GM08714 (cell line): ENCODE results near the gene LAMA5.

Experiments
- H3K4me3 ChIP-seq: fragments of 200-500 bp; sonication (Bioruptor generic); 2 replicates; pipeline ENCODE4 v1.5.1; 2014; ENCODE audit warnings: mild to moderate bottlenecking, low read length, inconsistent platforms
- ZNF274 ChIP-seq: IDR thresholded peaks from 2 replicates; pipeline ENCODE4 v1.6.1; 2012; ENCODE audit warnings: mild to moderate bottlenecking, low read depth, low read length

LAMA5 gene

DNA sequence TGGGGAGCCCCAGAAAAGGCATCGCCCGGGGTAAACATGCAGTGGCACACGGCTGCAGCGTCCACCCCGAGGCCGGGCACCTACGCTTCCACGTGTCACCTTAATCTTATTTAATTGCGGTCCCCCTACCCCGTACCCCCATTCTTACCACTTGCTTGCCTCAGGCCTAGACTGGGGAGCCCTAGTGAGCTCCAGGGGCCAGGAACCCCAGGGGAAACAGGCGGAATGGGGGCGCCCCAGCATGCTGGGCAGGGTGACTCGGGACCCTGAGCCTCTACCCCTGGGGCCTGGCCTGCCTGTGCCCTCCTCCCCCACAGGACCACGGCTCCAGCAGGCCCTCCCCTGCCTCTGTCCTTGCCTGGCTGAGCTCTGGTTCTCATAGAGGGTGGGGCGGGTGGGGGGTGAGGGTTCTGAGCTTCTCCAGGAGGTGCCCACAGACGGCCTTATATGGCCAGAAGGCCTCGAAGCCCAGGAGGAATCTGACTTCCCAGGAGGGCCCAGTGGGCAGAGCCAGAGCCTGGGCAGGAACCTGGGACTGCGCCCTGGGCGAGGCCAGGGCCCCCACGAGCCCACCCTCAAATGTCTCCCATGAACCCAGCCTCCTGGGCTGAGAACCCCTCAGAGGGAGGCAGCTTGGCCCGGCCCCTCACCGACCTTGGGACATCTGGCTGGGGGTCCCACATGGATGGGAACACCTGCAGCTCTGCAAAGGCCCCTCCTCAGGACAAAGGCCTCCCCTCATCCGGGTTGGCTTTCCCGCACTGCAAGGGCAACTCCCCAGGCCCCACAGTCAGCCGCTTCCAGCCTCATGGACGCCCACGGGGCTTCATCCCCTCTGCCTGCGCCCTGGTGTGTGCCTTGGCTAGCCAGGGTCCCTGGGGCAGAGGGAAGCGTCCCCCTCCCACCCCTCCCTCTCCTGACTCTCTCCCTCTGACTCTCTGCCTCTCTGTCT, 5.2 kb upstream of the LAMA5 start:
- TF ChIP-seq ZNF274, result no peak
- H3K4me3 ChIP-seq, result no peak overlapping the region

DNA sequence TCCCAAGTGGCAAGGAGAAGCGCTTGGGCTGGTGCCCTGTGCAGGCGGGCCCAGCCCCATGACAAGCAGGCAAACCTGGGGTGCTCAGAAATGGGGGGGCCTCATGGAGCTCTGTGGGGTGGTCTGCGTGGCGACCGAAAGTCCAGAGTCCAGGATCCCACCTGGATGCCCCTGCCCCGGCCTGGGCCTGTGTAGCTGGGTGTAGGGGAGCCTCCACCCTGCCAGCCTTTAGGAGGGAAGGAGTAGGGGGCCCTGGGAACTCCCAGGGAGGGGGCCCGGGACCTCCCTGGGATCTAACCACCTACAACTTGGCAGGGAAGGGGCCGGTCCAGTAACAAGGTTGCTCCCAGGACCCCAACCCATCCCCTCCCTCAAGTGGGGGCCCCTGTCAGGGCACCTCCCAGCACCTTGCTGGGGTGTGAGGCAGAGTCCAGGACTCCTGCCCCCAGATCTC, 4.5 kb upstream of the LAMA5 start:
- no peak for TF ChIP-seq ZNF274

DNA sequence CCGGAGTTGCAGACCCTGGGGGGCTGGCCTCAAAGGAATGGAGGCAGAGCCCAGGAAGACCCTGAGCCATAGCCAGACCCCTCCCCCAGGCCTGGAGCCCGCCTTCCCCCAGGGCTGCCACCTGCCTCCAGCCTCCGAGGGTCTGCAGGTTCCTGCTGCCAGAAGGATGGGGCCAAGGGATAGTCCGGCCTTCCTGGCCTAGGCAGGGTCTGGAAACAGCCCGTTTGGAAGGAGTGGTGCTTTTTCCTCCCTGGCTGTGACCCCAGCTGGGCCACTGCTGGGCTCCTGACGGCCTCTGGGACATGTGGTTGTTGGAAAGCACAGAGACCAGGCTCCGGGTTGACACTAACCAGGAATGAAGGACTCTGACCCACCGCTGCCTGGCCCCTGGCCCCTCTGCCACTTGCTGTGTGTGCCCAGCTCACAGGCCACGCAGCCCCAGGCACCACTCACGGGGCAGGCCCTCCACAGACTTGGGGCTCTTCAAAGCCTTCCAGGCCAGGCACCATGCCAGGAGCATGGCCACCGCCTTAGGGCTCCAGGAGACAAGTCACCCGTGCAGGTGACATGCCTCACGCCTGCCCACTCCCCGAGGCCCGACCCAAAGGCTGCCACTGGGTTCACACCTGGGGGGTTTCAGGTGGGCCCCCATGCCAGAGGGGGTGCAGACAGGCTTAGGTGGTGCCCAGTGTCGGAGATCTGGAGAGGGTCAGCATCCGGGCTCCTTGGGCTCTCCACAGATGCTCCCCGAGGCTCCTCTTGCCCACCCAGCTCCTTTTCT, 3.9 kb upstream of the LAMA5 start:
- no peak for TF ChIP-seq ZNF274
- no peak overlapping the region for H3K4me3 ChIP-seq

More for the DNA sequence above, 4.5 kb upstream of the LAMA5 start:
- no peak overlapping the region for H3K4me3 ChIP-seq

DNA sequence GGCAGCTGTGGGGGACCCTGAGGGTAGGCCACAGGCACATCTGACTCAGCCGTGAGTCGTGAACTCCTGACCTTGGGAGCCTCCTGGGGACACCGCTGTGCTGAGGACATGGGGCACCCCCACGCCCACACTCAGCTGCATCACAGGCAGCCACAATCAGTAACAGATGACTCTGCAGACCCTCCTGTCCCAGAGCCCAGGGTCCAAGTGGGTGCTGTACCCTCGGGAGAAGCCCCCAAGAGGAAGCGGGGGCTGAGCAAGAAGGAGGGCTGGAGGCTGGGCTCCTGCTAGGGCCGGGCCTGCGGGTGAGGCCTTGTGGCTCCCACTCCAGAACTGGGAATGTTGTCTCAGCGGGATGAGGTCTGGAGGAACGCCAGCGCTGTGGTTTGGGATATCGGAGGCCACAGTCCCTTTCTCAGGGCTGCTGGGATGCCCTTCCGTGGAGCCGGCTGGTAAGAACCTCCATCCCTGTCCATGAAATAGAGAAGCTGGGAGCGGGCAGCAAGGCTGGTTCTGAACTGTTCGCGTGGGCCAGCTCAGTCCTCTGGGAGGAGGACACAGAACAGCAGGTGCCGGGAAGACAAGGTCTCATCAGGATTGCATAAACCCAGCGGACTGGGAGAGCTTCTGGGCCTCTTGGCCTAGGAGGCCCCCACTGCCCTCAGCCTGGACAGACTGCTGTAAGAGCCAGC, 3.1 kb upstream of the LAMA5 start:
- no peak overlapping the region for H3K4me3 ChIP-seq
- TF ChIP-seq ZNF274, result no peak

DNA sequence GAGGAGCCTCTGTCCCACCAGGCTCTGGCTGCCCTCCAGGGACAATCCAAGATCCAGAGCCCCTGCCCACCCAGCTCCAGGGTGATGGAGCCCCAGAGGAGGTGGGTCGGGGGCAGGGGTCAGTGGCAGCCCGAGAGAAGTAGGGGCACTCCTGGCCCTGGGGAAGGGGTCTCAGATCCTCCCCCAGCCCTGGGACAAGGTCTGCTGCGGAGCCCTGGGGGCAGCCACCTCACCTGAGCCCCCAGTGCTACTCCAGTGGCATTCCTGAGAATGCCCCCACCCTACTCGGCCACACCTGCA, 2.7 kb upstream of the LAMA5 start:
- no peak overlapping the region for H3K4me3 ChIP-seq
- no peak for TF ChIP-seq ZNF274

DNA sequence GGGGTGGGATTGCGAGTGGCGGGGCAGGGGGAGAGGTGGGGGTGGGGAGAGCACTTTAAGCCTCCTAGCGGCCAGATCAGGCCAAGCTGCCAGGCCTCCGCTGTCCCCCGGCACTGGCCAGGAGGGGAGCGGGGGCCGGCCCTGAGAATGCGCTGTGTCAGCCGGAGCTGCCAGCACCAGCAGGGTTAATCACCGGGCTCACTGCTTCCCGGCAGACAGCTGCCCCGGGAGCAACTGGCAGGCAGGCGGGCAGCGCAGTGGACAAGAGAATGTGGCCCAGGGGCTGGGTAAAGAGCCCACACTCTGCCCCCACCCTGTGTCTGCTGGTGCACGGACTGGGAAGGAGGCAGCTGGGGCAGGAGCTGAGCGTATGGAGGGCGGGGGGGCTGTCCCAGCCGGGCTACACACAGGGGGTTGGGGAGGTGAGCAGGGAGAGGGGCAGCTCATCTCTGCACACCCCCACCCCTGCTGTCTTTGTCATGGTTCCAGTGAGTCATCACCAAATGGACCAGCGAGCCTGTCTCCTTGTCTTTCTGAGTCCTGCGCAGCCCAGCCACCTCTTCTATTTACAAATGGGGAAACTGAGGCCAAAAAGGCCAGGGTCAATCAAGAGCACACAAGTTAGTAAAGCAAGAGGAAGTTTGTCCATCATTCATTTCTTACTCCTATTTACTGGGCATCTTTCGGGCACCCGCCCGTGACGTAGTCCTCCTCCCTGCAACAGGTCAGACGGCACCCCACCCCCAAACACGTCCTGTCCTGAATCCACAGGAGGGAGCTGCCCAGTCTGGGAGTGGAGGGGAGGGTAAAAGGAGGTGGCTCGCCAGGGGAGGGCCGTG, 2.1 kb upstream of the LAMA5 start:
- no peak for TF ChIP-seq ZNF274

DNA sequence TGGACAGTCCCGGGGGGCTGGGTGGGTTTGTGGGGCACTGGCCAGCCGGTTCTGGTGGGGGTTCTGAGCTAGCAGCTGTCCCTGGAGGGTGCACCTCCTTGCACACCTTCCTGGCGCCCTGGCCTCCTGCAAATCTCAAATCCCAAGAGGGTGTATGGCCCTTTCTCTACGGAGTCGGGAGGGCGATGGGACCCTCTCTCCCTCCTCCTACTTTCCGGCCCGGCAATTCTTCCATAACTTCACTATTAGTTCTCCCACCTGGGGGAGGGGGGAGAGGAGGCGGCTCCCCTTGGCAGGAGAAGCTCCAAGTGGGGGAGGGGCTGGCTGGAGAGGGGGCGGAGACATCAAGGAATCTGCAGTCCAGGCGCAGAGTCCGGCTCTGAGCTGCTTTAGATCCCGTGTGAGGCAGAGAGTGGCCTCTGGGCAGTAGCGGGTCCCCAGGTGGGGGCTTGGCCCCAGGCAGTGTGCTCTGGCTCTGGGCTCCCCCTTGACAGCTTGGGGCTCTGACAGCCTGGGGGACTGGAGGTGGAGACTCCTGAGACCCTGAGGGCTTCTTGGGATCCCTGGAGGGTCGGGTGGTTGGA, 1.4 kb upstream of the LAMA5 start:
- no peak overlapping the region for H3K4me3 ChIP-seq
- no peak for TF ChIP-seq ZNF274

More for the DNA sequence above, 2.1 kb upstream of the LAMA5 start:
- no peak overlapping the region for H3K4me3 ChIP-seq

DNA sequence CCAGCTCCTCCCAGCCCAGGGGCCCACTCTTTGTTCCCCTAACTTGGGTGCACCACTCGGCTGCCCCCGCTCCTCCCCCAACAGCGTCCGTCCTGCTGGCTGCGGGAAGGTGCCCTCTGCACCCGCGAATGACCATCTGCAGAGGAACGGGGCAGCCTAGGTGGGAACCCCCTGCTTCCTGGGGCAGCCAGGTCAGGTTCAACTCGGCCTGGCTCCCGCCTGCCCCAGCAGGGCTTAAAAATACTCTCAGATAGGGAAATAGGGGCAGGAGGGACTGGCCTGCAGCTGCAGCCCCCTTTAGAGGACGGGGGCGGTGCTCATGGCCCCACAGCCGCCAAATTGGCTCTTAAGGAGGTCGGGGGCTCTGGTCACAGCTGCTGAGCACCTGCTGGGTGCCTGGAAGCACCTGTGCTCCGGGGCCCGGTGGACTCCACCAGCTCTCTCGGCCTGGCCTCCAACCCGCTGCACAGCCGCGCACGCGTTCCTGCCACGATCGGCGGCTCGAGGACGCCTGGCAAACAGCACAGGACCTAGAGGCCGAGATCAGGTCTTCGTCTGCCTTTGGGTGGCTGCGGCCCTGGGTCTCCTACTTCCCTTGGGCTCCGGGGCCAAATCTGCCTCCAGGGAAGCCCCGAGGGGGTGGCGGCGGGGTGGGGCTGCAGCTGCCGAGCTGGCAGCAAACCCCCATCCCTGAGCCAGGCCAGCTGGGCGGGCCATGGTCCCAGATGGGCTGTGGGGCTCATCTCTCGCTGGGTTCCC, 700 bp upstream of the LAMA5 start:
- TF ChIP-seq ZNF274, result no peak

DNA sequence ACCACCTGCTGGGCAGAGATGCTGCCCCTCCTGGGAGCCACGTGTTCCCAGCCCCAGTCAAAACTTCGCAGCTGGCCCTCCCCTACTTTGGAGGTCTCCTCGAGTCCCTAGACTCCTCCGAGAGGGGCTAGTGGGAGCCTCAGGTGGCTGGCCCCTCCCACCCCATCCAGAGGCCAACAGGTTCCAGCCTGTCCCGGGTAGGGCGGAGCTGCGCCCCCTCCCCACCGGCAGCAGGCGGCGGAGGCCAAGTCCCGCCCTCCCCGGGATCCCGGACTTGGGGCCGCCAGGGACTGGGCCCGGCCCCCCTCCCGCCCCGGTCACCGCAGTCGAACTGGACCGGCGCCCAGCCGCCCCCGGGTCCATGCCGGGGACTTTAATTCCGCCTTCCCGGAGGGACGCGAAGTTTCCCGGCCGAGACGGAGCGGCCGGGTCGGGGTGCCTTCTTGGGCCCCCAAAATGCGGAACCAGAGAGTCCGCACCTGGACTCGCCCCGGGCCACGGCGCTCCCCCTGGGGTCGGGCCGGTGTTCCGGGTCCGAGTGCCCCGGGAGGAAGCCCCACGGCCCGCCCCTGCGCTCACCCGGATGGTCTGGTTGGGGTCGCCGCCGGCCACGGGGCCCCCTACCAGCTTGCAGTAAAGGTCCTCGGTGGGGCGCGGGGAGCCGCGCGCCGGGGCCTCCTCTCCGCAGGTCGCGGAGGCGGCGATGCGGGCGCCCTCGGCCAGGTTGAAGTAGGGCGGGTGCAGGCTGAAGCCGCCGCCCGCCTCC, 559 bp downstream of the LAMA5 start:
- peak overlapping the region; percentile 52; the same call in 1 of the 2 replicates for H3K4me3 ChIP-seq
- no peak for TF ChIP-seq ZNF274

More for the DNA sequence above, 700 bp upstream of the LAMA5 start:
- no peak overlapping the region; the same call in 1 of the 2 replicates for H3K4me3 ChIP-seq

DNA sequence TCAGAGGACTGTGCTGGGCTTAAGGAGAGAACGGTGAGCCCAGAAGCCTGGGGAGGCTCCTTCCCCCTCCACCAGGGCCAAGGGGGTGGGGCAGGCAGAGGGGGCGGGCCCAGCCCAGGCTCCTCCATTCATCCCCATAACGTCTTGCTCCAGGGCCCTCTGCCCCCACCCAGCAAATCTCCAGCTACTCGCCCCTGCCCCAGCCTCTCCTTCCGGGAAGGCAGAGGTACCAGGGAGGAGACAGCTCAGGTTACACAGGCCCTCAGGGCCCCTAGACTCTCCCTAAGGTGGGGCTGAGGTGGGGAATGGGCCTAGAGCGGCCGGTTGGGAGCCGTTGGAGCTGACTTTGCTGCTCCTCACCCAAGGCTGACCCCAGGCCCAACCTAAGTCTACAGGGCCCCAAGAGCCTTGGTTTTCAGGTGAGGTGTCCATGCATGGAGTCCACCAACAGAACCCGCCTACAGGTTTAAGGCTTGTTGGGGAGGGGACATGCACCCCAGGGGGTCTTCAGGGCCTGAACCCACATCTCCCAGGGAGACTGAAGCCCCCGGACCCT, 1.2 kb downstream of the LAMA5 start:
- no peak for TF ChIP-seq ZNF274

DNA sequence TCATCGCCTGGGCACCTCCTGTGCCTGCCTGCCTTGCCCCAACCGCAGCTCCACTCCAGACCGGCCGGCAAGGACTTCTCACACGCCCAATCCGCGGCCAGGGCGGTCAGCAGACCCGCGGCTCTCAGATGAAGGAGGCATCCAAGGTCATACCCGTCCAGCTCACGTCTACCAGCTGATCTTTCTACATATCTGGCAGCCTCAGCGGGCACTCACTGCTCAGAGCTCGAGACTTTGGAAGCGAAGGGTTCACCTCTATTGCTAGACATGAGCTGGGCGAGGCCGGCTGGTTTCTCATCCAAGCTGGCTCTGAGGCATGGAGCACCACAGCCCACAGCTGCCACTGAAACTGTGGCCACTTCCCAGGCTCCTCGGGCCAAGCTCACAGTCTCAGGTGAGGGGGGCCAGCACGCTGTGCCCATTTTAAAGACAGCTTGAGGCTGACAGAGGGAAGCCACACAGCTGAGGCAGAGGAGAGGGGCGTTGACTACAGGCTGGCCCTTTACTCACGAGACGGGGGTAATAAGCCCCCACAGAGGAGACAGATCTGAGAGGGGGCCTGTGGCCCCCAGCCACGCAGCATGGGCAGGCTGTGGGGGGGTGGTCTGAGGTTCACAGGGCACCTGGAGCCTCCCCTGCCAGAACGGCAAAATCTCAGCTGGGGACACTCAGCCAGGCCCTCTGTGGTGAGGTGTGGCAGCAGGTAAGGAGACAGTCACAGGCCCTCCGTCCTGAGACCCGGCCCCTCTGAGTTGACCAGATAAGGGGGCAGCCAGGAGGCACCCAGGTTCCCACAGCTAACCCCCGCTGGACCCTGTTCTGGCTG, 2.0 kb downstream of the LAMA5 start:
- no peak for TF ChIP-seq ZNF274
- H3K4me3 ChIP-seq, result no peak overlapping the region

More for the DNA sequence above, 1.2 kb downstream of the LAMA5 start:
- no peak overlapping the region for H3K4me3 ChIP-seq
